ENCODE measurements around the gene RBP7. TPM values are rescaled to one million over a fixed set of nuclear protein-coding genes. Genes with fewer than 3 reads are reported as not detected.

Gene RBP7
- total RNA-seq, 1 experiment from 2014 or later: 6.0 TPM

DNA sequence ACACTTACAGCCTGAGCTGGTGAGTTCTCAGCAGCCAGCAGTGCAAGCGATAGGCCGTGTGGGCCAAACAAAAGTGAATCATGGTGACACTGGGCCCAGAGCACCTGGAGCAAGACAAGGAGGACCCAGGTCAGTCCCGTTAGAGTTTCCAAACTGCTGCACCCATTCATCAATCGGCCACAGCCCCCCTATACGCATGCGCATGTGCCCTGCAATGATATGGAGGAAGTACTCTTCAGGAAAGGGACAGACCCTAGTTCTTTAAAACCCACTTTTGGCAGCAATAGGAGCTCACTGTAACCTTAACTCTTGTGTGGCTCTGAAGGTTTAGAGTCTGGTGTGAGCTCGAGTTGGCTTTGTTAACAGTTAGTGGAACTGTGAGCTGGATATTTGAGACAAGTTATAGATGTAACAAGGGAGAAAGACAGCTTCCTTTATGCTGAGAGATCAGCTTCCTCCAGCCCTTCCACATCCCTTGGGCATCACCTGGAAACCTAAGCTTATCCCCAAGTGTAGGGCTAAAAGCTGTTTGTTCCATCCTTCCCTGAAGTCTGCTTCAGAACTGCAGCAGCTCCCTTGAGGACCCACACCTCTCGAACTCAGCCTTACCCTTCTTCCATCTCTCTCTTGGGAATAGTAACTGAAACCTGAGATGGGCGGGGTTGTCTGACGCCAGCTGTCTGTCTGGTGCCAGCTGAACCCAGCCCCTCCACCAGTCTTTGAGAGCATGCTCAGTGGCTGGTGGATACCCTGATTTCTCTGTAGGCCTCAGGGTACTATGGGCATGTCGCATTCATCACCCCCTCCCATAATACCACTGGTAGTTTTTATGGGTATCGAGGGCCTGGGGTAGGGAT is 36.1 kb upstream of the RBP7 start:
- Histone ChIP-seq H4K20me1 (ENCODE audit: low read length) (no peaks in the 10 kb centered on the region), H3K27ac (ENCODE audit: low read length) (no peak overlapping the region), H2AFZ (ENCODE audit: low read length) (no peak overlapping the region), H3K36me3 (ENCODE audit: low read depth, low read length) (no peaks in the 10 kb centered on the region), H3K9ac (ENCODE audit: low read length) (no peak overlapping the region), H3K4me2 (ENCODE audit: low read length) (no peak overlapping the region), H3K9me3 (ENCODE audit: low read length) (no peaks in the 10 kb centered on the region), H3K4me3 (ENCODE audit: low read length) (no peak overlapping the region), H3K79me2 (ENCODE audit: low read length) (no peaks in the 10 kb centered on the region), H3K27me3 (ENCODE audit: low read length) (no peaks in the 10 kb centered on the region), H3F3A (ENCODE audit: low read length, unreplicated experiment) (no peaks in the 10 kb centered on the region), H3K9me2 (replicated peaks; ENCODE audit: low read length) (no peaks in the 10 kb centered on the region), H3K4me1 (ENCODE audit: insufficient read depth, low read length) (no peaks in the 10 kb centered on the region)
- ChIA-PET POLR2A (ENCODE audit: unreplicated experiment) (interaction anchor here (0.6 kb wide), 1 partner anchor 79 kb away, joined by 4 read pairs; no protein-coding TSS in a partner anchor), CTCF (interaction anchor here (0.5 kb wide), 1 partner anchor 377 kb away, joined by 4 read pairs; no protein-coding TSS in a partner anchor)
- DNase-seq (no peak), ATAC-seq (no peak)
- no TSS peak for BruUV-seq (replicated peaks)
- TF ChIP-seq, protein P1, sequence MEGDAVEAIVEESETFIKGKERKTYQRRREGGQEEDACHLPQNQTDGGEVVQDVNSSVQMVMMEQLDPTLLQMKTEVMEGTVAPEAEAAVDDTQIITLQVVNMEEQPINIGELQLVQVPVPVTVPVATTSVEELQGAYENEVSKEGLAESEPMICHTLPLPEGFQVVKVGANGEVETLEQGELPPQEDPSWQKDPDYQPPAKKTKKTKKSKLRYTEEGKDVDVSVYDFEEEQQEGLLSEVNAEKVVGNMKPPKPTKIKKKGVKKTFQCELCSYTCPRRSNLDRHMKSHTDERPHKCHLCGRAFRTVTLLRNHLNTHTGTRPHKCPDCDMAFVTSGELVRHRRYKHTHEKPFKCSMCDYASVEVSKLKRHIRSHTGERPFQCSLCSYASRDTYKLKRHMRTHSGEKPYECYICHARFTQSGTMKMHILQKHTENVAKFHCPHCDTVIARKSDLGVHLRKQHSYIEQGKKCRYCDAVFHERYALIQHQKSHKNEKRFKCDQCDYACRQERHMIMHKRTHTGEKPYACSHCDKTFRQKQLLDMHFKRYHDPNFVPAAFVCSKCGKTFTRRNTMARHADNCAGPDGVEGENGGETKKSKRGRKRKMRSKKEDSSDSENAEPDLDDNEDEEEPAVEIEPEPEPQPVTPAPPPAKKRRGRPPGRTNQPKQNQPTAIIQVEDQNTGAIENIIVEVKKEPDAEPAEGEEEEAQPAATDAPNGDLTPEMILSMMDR (conservative IDR thresholded peaks at IDR 0.05; ENCODE audit: low read depth, low read length): no peak
- TF ChIP-seq EZH2 (IDR thresholded peaks at IDR 0.05; ENCODE audit: low read length, unreplicated experiment) (no peak), EZH2phosphoT487 (IDR thresholded peaks at IDR 0.05; ENCODE audit: borderline replicate concordance, low read length) (no peak)
- intact Hi-C loops (cut with micrococcal nuclease): no loop called here

DNA sequence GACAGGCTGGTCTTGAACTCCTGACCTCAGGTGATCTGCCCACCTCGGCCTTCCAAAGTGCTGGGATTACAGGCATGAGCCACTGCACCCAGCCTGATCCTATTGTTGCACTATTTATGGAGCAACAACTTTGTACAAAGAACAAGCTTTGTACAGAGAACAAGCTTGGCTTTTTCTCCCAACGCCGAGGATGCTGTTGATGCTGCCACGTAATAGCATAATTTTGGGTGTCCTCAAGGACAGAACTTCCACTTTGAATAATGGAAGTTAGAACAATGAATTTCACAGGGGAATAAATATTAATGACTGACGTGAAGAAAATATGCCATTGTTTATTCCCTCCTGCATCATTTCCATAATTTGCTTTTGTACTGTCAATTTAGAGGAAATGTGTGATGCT is 12.8 kb upstream of the RBP7 start:
- H3K4me2 ChIP-seq (ENCODE audit: low read length): no peak overlapping the region
- H3K9me3 ChIP-seq (ENCODE audit: low read length): no peaks in the 10 kb centered on the region
- ChIA-PET CTCF (no interaction called here), POLR2A (ENCODE audit: unreplicated experiment) (no interaction called here)
- no peak for ATAC-seq
- no peaks in the 10 kb centered on the region for H3K9me2 ChIP-seq (replicated peaks; ENCODE audit: low read length)
- intact Hi-C loops (cut with micrococcal nuclease): no loop called here
- H3F3A ChIP-seq (ENCODE audit: low read length, unreplicated experiment): no peaks in the 10 kb centered on the region
- no peak overlapping the region for H3K4me3 ChIP-seq (ENCODE audit: low read length)
- H3K79me2 ChIP-seq (ENCODE audit: low read length): no peaks in the 10 kb centered on the region
- H3K9ac ChIP-seq (ENCODE audit: low read length): no peak overlapping the region
- no peak for DNase-seq
- TF ChIP-seq, protein P1 (conservative IDR thresholded peaks at IDR 0.05; ENCODE audit: low read depth, low read length): no peak
- TF ChIP-seq EZH2 (IDR thresholded peaks at IDR 0.05; ENCODE audit: low read length, unreplicated experiment) (no peak), EZH2phosphoT487 (IDR thresholded peaks at IDR 0.05; ENCODE audit: borderline replicate concordance, low read length) (no peak)
- H3K27me3 ChIP-seq (ENCODE audit: low read length): no peaks in the 10 kb centered on the region
- H2AFZ ChIP-seq (ENCODE audit: low read length): no peak overlapping the region
- H3K27ac ChIP-seq (ENCODE audit: low read length): no peak overlapping the region
- H3K4me1 ChIP-seq (ENCODE audit: insufficient read depth, low read length): no peaks in the 10 kb centered on the region
- H4K20me1 ChIP-seq (ENCODE audit: low read length): no peaks in the 10 kb centered on the region
- no TSS peak for BruUV-seq (replicated peaks)
- no peaks in the 10 kb centered on the region for H3K36me3 ChIP-seq (ENCODE audit: low read depth, low read length)

DNA sequence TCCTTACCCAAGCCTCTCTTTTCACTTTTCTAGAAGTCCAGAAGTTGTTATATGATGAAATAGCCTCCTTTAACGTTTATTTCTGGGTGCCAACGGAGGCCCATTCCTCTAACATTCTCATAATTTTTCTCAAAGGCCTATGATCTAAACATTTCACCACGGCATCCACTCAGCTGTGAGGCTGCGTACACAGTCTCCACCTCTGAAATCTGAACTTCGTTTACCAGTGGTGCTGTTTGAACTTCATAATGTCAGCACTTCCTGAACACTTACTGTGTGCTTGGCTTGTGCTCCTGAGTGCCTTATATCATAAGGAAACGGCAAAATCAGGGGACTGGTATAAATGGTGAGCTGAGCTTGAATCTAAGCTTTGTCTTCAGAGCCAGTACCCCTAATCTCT is 12.0 kb upstream of the RBP7 start:
- POLR2A ChIA-PET (ENCODE audit: unreplicated experiment): no interaction called here

More for the DNA sequence above, 12.0 kb upstream of the RBP7 start:
- no peak for DNase-seq
- Histone ChIP-seq H3K9me3 (ENCODE audit: low read length) (no peaks in the 10 kb centered on the region), H3K9me2 (replicated peaks; ENCODE audit: low read length) (no peaks in the 10 kb centered on the region), H3K27me3 (ENCODE audit: low read length) (no peaks in the 10 kb centered on the region), H2AFZ (ENCODE audit: low read length) (no peak overlapping the region), H3K4me3 (ENCODE audit: low read length) (no peak overlapping the region), H3K4me2 (ENCODE audit: low read length) (no peak overlapping the region), H3K27ac (ENCODE audit: low read length) (no peak overlapping the region), H4K20me1 (ENCODE audit: low read length) (no peaks in the 10 kb centered on the region), H3K9ac (ENCODE audit: low read length) (no peak overlapping the region), H3K79me2 (ENCODE audit: low read length) (no peaks in the 10 kb centered on the region), H3F3A (ENCODE audit: low read length, unreplicated experiment) (no peaks in the 10 kb centered on the region), H3K4me1 (ENCODE audit: insufficient read depth, low read length) (no peaks in the 10 kb centered on the region), H3K36me3 (ENCODE audit: low read depth, low read length) (no peaks in the 10 kb centered on the region)
- intact Hi-C loops (cut with micrococcal nuclease): no loop called here
- ATAC-seq: no peak
- TF ChIP-seq EZH2phosphoT487 (IDR thresholded peaks at IDR 0.05; ENCODE audit: borderline replicate concordance, low read length): no peak
- TF ChIP-seq EZH2 (IDR thresholded peaks at IDR 0.05; ENCODE audit: low read length, unreplicated experiment): no peak
- TF ChIP-seq, protein P1 (conservative IDR thresholded peaks at IDR 0.05; ENCODE audit: low read depth, low read length): no peak
- BruUV-seq (replicated peaks): no TSS peak
- CTCF ChIA-PET: no interaction called here
